Hepatocyte (in vitro differentiated cells): ENCODE results near the gene RAD51AP2.

Experiments
- EZH2phosphoT487 ChIP-seq: fragments of 200-600 bp; sonication (generic); IDR thresholded peaks from one replicate; pipeline ENCODE4 v1.6.1; 2018; ENCODE audit warnings: antibody characterized with exemption, mild to moderate bottlenecking, low read depth, moderate library complexity; ENCODE audit not compliant: unreplicated experiment, severe bottlenecking
- TF ChIP-seq, protein P1 (sequence below): fragments of 200-600 bp; sonication (generic); IDR thresholded peaks from 2 replicates; pipeline ENCODE4 v1.5.1; 2016; ENCODE audit warnings: antibody characterized with exemption, mild to moderate bottlenecking; ENCODE audit not compliant: poor library complexity

DNA sequence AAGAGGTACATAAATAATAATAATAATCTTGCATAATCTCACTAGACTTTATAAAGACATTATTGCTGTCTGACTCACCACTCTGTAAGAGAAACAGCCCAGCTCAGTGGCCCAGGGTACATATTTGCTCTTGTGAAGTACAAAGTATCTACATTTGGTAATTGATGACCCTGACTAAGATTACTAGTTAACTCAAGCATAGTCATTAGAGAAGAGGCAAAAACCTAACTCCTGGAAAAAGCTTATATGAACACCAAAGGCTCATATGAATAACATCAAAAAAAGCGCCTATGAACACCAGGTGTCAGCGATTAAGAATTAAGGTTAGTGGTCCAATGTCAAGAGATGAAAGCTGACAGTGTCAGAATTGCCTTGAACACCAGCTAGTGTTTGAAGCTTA lies 38.4 kb downstream of the RAD51AP2 start:
- TF ChIP-seq, protein P1, sequence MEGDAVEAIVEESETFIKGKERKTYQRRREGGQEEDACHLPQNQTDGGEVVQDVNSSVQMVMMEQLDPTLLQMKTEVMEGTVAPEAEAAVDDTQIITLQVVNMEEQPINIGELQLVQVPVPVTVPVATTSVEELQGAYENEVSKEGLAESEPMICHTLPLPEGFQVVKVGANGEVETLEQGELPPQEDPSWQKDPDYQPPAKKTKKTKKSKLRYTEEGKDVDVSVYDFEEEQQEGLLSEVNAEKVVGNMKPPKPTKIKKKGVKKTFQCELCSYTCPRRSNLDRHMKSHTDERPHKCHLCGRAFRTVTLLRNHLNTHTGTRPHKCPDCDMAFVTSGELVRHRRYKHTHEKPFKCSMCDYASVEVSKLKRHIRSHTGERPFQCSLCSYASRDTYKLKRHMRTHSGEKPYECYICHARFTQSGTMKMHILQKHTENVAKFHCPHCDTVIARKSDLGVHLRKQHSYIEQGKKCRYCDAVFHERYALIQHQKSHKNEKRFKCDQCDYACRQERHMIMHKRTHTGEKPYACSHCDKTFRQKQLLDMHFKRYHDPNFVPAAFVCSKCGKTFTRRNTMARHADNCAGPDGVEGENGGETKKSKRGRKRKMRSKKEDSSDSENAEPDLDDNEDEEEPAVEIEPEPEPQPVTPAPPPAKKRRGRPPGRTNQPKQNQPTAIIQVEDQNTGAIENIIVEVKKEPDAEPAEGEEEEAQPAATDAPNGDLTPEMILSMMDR: no peak
- TF ChIP-seq EZH2phosphoT487: no peak
